HuH-7 (cell line): ENCODE measurements around the gene EEF1AKMT3.

Source experiments
- DNase-seq: peaks from one replicate; pipeline ENCODE4 v3.0.0; 2011; ENCODE audit warnings: low spot score

EEF1AKMT3 gene

DNA sequence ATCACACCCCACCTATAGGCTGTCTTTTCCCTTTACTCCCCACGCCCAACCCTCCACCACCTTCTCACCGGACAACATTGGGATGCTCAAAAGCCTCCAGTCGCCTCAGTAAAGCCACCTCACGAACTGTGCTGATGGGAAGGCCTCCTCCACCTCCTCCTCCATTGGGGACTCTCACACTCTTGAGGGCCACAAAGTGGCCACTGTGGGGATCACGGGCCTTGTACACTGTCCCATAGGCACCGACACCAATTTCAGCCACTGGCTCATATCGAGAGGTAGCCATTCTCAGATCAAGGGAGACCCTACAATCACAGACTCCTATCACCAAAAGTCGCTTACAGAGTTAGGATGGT lies 21.0 kb upstream of the EEF1AKMT3 start:
- no peak for DNase-seq

GRCh38 chr12:57751788-57752667 lies 20.4 kb upstream of the EEF1AKMT3 start, which contains the start of gene CDK4:
CDK4 (minus strand) TSS chr12:57752310; CDS start chr12:57751717, 593 bp downstream.
- DNase-seq, result peak; percentile 99

DNA sequence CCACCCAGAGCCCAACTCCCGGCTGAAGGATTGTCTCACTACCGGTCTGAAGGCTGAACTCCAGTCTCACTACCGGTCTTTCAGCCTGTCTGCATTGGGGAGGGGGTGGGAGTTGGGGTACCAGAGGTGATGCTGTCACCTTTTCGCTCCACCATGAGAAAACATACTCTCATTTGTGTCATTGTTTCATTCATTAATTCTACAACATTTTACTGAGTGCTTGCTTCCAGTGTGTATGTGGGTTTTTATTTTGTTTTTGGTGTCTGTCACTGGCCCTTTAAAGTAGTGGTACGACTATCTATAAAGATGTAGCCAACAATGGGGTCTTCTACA lies 19.8 kb upstream of the EEF1AKMT3 start:
- DNase-seq, result no peak

DNA sequence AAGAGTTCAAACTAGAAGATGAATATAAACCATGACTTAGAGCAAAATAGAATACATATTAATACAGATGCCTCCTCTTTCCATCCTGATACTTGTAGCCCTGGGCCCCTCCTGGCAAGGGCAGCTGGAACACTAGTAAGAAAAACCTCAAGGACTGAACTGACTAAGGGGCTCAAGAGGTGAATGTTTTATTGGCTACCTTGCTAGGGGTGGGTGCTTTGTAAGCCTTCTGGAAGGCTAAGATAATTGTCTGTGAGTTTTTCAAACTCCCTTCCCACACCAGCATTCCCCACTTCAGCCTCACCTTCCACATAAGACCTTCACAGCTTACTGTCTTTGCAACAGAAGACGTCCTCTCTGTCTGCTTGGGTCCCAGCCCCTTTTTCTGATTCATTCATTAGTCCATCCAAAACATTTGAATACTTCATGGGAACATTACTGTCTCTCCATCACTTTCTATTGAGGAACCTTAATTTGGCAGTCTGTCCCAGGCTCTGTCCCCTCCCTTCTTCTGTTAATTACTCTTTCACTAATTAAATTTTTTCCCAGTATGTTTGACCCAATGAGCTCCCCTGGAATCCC lies 18.6 kb upstream of the EEF1AKMT3 start:
- no peak for DNase-seq

DNA sequence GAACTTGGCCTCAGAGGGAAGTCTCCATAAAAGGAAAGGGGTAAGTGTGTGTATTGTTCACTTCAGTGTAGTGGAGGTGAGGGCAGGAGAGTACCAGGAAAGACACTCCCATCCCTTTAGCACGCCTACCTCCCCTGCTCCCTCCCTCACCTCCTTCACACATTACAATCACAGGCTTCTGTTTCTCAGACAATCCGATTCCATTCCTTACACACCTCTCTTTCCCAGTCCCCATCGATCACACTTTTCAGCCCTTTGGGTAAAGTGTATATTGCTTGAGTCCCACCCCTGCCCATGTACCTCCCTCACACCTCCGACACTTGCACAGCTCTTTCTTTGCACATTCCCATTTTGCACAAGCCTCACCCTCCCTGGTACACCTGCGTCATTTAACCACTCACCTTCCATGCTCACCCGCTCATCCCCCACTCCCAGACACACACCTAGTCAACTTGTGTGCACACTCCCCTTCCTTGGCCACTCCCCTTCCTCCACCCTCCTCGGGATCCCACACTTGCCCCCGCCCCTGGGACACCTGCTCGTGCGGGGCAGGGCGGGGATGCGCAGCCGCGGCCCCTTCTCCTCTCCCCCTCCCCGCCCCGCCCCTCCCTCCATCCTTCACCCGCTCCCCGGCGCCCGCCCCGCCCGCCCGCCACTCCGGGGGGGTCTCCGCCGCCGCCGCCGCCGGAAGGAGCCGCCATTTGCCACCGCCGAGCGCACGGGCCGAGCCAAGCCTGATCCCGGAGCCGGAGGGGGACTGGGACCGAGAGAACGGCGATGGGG lies 17.8 kb upstream of the EEF1AKMT3 start, which contains the start of gene MARCHF9:
Gene MARCHF9 (plus strand): TSS at position 693 of the 783 bp plus-strand sequence. CDS start 426 bp downstream, outside the sequence.
- peak; percentile 88 for DNase-seq

GRCh38 chr12:57755194-57755453 lies 17.3 kb upstream of the EEF1AKMT3 start:
- DNase-seq, result no peak

- DNase-seq, result peak; percentile 62
These were observed 16.7 kb upstream of the EEF1AKMT3 start for GRCh38 chr12:57755454-57756372.

DNA sequence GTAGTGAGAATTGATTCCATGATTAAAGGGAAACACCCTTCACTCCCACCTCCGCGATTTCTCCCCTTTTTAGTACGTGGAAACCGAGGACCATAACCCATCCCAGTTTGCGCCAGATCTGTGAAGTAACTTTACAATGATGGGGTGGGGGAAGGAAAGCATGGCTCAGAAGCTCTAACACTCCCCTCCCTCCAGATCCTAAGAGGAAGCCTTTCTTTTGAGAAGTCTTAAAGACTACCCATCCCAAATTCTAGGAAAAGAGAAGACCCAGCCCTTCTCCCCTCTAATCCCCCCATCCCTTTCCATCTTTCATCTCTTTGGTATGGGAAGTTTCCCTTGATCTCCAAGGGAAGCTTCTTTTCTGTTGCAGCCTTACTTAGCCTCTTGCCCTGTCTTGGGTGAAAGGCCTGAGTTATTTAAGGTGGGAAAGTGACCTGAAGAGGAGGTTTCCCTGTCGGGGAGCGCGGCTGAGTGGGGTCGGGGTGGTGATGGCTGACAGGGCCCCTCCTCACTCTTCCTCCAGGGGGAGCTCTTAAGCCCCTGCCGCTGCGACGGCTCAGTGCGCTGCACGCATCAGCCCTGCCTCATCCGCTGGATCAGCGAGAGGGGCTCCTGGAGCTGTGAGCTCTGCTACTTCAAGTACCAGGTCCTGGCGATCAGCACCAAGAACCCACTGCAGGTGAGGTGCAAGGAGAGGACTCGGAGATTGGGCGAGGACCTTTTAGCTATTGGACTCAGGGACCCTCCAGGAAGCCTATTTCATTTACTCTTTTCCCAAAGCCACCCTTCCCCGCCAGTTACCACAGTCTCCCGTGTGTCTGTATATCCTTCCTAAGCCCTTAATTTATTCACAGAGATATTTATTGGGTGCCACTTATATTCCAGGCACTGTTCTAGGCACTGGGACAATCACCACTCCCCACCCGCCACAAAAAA lies 15.7 kb upstream of the EEF1AKMT3 start:
- DNase-seq, result peak; percentile 97

- no peak for DNase-seq
These were observed 14.6 kb upstream of the EEF1AKMT3 start for GRCh38 chr12:57757771-57758170.

DNA sequence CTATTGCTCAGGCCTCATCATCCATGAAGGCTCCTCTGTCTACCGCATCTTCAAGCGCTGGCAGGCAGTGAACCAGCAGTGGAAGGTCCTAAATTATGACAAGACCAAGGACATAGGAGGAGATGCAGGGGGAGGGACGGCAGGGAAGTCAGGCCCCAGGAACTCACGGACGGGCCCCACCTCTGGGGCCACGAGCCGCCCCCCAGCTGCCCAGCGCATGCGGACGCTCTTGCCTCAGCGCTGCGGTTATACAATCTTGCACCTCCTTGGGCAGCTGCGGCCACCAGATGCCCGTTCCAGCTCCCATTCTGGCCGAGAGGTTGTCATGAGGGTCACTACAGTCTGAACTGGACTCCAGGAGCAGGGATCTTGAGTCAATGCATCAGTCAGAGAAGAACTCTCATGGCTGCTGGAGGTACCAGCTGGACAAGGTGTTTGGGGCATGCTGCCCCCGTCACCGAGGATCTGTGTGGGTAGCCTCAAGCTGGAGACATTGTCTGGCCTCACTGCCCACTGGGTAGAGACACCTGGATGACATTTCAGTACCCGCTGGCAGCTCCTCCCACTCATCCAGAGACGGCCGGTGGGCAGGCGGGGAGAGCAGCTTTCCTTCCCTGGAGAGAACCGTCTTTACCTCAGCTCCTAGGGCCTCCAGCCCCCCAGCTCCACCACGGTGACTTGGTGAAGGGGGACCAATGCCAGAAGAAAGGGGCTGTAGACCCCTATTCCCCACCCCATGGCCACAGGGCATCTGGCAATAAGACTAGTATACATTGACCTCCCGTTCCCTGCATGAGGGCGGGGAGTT lies 13.7 kb upstream of the EEF1AKMT3 start:
- DNase-seq, result no peak

GRCh38 chr12:57759360-57759980 lies 12.9 kb upstream of the EEF1AKMT3 start:
- DNase-seq, result peak; percentile 82

DNA sequence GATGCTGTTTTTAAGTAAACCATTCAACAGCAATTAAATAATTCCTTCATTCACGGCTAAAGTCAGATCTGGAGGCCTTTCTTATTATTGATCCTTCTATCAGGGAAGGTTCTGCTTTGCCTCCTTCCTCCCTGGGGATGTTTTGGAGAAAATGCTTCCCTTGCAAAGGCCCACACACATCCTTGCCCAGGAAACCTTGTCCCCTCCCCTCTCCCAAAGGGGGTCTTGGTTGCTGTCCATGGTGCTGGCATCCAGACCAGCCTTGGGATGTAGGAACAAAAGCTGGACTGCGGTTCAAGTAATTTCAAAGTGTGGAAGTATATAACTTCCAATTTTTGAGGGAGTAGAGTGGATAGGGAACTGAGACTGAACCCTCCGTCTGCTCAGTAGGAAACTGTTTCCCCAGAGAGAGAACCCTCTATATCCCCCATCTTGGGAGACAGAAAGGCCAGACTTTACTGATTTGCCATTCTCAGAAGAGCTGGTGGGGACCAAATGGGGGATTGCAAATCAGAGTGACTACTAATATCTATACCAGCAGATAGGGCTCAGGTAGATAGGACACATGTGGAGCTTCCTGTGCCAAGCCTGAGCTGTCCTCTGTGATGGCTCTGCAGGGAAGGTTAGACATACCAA lies 11.9 kb upstream of the EEF1AKMT3 start:
- DNase-seq, result no peak

DNA sequence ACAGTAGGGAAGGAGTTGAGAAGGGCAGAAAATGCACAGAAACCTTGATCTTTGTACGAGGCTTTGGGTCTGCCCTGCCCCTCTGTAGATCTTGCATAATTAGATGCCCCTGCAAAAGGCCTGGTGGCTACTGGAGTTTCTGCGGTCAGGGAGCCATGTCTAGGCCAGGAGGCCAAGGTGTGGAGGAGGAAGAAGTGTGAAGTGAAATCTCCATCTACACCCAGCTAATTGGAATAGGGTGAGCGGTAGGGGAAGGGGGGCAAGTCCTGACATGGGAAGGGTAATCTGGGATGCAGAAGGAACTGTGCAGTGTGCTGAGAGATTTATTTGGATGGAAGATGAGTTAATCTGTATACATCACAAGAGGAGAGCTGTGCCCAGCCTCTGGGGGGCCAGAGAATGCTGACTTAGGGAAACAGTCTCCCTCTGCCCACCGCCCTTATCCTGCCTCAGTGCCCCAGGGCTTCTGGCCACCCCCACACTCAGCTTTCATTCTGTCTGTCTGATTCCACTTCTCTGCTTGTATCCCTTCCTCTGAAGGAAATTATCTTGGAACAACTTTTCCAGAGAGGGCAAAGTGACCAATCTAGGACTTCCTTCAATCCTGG lies 10.9 kb upstream of the EEF1AKMT3 start:
- DNase-seq, result no peak

DNA sequence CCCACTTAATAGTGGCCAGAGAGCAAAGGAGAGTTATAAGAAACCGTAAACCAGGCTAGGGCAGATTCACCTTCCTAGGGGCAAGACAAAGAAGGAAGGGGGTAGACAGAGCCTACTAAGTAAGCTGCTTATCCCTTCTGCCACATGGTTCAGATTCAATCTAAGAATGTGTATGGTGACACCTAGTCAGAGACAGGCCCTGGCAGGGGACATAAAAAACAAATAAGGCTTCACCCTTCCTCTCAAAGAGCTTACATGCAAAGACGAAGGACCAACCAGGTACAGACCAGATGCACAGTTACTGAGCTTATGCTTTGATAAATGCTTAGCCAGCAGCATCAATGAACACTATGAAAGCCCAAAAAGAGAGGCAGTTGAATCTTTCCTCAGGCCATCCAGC lies 10.0 kb upstream of the EEF1AKMT3 start:
- DNase-seq, result no peak

DNA sequence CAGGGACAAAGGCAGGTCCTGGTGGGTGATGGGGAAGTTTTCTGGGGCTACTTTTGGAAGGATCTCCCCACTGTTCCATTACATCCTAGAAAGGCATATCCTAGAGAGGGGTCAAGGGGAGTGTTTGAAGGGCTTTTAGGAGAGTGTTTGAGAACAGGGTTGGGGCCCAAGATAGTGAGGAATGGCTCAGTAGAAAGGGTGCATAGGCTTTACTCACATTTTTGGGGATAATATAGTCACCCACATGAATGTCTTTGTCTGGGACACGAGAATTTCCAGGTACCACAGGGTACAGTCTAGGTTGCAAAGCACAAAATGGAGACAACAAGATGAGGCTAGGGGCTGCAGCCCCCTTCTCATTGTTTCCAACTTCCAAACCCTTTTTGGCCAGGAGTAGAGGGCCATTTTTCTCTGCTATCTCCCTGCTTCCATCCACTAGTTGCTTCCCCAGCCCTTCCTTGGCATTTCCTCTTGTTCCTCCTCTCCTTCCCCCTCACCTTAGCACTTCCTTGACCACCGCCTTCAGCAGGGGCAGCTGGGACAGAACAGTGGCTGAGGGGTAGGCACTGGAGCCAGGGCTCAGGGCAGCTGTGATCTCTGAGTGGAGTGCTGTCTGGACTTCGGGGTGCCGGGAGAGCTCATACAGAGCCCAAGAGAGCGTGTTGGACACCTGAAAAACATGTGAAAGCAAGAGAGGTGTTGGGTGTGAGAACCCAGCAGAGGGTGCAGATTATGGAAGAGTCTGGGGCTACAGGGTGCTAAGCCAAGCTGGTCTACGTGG lies 8.3 kb upstream of the EEF1AKMT3 start:
- DNase-seq, result no peak

DNA sequence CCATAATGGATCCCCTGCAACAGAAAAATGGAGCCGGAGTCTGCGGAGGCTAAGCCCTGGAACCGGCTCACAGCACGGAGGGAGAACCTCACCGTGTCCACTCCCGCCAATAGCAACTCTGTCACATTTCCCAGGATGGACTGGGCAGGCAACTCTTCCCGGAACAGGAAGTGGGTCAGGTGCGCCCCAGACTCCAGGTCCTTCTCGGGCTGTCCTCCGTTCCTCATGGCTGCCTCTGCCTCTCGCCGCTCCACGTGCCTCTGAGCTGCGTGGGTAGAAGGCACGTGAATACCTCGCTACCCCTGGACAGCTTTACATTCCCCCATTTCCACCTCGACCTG lies 7.8 kb upstream of the EEF1AKMT3 start:
- DNase-seq, result no peak

- DNase-seq, result peak; percentile 69
These were observed 7.3 kb upstream of the EEF1AKMT3 start for GRCh38 chr12:57765003-57765697.
